Testis (tissue), 2 donors: ENCODE results near the gene EGLN2.
"Not testable (repeated sequence)": the region's sequence is repeated elsewhere in the genome, so short reads cannot be mapped to it uniquely, and the experiment has no call there.

ENCODE experiments used
- POLR2A ChIP-seq: fragments of 450-650 bp; IDR thresholded peaks from one replicate; pipeline ENCODE4 v1.6.1; 2017; ENCODE audit warnings: antibody characterized with exemption, mild to moderate bottlenecking, moderate library complexity
- TF ChIP-seq, protein P1 (sequence below), 3 experiments: fragments of 450-650 bp in 2 of 3; fragments of 200-600 bp in 1 of 3; sonication (generic) in 1 of 3; IDR thresholded peaks; one replicate each; pipeline ENCODE4 v1.5.1; 2016 to 2019; ENCODE audit warnings: antibody characterized with exemption in 3 of 3, mild to moderate bottlenecking in 2 of 3, moderate library complexity in 1 of 3

DNA sequence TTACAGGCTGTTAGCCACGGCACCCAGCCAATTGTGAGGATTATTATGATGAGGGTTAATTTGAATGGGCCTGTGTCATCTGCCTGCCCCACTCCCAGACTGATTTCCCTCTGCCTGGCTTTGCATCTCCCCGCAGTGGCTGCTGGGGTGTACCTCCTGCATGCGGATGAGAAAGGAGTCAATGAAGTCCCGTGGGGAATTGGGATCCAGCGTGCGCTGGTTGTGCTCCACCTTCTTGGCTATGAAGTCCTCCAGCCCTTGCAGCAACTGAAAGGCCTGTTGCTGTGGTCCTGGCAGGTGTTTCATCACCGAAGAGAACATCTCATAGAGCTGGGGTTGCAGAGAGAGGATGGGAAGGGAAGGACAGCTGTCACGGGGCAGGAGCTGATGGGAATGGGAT, 47.7 kb downstream of the EGLN2 start:
- TF ChIP-seq, protein P1, sequence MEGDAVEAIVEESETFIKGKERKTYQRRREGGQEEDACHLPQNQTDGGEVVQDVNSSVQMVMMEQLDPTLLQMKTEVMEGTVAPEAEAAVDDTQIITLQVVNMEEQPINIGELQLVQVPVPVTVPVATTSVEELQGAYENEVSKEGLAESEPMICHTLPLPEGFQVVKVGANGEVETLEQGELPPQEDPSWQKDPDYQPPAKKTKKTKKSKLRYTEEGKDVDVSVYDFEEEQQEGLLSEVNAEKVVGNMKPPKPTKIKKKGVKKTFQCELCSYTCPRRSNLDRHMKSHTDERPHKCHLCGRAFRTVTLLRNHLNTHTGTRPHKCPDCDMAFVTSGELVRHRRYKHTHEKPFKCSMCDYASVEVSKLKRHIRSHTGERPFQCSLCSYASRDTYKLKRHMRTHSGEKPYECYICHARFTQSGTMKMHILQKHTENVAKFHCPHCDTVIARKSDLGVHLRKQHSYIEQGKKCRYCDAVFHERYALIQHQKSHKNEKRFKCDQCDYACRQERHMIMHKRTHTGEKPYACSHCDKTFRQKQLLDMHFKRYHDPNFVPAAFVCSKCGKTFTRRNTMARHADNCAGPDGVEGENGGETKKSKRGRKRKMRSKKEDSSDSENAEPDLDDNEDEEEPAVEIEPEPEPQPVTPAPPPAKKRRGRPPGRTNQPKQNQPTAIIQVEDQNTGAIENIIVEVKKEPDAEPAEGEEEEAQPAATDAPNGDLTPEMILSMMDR (IDR thresholded peaks at IDR 0.05): not testable (repeated sequence)
- not testable (repeated sequence) for TF ChIP-seq POLR2A
